Measurements from ENCODE around the gene DUSP23.

DUSP23 gene
- 4.6 to 16.2 (median 7.9) reads per million in 3 experiments for total RNA-seq

DNA sequence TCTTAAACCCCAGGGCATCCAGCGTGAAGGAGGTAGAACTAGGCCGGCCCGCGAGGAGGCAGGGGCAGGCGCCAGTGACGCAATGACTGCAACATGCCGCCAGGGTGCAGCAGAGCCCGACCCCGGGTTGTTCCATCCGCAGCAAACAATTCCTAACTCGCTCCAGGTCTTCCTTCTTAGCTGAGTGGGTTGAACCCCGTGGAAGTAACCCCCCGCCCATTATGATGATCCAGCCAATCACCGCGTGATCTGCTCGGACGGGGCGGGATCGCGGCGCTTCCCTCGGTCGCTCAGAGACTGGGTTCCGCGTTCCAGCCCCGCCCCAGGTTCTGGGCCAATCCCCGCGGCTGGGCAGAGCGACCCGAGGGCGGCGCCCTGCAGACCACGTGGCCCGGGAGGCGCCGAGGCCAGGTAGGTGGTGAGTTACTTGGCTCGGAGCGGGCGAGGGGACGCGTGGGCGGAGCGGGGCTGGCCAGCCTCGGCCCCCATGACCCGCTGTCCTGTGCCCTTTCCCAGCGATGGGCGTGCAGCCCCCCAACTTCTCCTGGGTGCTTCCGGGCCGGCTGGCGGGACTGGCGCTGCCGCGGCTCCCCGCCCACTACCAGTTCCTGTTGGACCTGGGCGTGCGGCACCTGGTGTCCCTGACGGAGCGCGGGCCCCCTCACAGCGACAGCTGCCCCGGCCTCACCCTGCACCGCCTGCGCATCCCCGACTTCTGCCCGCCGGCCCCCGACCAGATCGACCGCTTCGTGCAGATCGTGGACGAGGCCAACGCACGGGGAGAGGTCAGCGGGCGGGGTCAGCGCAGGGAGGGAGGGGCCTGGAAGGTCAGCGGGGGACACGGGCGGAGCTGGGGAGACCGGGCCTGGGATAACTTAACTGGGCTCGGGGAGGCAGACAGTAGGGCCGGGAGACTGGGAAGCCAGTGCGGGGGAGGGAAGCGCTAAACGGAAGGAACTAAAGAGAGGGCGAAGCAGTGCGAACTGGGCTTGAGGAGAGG, at the start of gene DUSP23:
DUSP23 (plus strand) TSS at position 380 of the 1,000 bp plus-strand sequence; CDS start at position 519, 139 bp downstream.
- DNase-seq = peak; percentile 96

DNA sequence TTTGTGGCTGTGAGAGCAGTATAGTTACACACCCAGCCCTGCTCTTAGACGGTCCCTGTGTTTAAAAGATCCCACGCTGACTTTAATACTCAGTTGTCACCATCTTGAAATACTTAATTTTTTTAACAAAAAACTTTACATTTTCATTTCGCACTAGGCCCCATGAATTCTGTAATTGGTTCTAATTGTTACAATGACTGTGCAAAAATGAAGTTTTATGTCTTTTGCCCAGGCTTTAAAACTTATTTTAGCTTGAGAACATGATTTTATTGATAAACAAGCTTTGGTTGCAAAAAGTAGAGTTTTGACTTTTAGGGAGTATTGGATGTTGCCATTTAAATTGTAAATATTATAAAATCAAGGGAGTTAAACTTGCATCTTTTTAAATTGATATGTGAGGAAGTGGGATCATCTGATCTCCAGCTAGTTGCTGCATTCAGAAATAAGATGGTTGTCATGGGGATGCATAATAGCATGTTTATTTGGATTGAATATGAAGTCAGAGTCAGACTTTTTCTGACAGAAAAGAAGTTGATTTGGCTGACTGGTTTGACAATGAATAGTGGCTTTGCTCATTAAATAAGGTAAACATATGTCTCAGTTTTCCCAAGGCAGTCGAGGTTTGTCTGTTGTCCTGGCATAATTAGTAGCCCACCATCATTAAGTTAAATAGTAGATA, 43.4 kb upstream of the DUSP23 start:
- DNase-seq = no peak

DNA sequence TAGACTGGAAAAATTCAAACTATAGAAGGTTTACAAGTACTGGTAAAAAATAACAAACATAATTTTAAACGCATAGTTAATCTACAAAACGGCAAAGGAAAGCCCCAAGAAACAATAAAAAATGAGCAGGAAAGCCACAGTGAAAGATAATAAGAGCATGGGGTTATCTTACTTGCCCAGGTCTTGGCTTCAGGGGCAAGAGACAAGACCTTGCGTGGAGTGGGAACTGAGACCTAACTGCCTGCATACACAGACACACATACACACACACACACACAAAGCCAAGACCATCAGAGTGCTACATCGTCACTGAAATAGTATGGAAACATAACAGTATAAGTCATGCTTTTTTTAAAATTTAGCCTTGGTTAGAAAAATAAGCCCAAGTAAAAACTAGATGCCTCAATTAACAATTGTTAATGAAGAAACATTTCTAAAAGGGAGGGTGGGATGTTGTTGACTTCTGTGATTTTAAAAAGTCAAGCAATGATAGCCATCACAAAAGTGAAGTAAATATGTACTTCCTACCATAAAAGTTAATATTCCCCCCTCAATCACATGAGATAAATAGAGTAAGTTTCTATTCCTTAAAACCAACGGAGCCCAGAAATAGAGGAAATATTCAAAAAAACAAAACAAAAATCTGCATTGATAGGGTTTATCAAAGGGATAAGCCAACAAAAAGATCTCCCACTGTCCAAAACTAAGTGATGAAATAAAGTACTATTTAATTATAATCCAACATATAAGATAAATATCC, 36.9 kb upstream of the DUSP23 start:
- no peak for DNase-seq

DNA sequence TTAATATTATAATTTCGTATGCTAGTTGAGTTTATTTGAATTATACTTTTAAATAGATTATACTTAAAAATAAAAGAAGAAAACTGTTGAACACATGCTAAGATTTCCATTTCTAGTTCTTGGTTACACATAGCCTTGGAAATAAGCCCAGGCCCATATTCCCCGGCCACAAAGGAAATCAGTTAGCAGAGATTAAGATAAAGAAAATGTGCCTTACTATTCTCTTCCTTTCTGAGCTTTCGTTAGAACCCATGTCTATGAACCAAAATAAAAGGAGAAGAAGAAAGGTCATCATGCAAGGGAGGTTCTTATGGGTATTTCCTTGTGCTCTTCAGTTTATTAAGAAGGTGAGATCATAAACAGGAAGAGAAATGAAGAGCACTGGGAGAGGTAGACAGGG, 34.1 kb upstream of the DUSP23 start:
- no peak for DNase-seq

DNA sequence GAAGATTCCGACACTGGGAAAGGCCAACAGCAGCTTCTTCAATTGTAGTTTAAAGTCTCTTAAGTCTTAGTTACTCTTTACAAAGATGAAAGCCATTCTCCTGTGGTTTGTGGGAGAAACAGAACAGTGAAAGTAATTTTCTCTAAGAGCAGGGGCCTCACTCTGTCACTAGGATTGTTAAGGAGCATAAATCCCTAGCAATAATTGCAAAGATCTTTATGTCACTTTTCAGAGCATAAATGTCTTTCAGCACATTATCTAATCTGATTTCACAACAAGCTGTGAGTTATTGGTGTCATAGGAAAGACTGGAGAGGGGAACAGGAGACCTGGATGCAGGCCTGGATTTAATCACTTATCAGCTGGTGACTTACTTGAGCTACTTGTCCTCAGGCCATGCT, 32.4 kb upstream of the DUSP23 start:
- no peak for DNase-seq

DNA sequence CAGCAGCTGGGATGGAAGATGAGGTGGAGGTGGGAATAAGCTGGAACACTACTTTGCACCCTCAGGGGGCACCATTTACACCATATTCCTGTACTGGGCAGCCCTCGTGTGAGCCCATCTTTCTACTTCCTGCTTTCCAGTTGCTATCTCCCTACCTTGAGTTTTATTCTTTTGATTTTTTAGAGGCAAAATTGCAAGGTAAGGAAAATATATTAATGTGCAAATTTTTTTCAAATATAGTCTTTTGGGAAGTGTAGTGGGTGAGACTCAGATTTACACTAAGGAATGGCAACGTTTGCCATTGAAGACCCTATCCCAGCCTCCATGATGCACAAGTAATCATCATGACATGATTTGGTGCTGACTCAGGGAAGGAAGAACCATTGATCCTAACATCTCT, 31.1 kb upstream of the DUSP23 start:
- DNase-seq = no peak

DNA sequence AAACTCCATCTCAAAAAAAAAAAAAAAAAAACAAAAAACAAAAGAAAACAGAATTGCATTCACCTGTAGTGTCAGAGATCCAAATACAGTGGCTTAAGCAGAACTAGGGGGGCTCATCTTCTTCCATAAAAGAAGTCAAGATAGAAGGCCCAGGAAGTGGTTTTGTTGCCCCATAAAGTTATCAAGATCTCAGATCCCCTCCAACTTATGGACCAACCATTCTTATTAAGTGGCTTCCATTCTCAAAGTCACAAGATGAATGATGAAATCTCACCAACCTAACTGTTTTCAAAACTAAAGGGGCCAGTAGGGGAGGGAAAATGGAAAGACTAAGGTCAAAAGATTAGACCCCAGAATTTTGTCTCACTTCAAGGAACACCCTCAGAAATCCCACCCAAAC, 30.1 kb upstream of the DUSP23 start:
- no peak for DNase-seq

DNA sequence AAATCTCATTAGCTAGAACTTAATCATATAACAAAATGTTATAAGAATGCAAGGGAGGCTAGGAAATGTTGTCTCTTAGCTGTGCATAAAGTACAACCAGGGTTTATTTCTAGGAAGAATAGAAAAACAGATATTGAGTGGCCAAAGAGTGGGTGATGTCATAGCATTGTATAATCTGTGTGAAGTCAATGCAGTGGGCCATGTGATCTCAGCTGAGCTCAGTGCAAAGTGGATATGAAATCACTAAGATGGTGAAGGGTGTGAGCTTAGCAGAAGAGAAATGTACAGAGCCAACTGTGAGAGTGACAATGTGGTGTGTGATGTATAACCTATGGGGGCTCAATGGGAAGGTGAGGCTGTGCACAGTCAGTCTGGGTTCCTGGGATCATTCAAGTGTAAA, 29.7 kb upstream of the DUSP23 start:
- no peak for DNase-seq

DNA sequence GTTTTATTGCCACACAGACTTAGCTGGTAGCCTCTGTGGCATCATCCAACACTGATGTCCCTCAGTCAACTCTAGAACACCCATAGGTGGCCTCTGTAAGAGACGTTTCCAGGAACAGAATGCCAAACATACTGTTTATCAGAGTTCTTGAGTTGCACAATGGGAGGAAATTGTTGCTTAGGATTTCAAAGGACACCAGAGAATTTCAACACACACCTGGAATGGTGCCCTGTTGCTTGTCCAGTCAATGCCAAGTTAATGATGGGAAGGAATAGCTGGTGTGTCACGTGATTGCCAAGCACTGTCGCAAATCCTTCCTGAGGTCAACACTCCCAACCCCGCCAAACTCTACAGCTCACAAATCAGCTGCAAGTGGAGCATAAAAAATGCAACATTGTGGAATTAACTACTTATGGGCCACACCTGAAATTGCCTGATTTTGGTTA, 28.6 kb upstream of the DUSP23 start:
- no peak for DNase-seq

DNA sequence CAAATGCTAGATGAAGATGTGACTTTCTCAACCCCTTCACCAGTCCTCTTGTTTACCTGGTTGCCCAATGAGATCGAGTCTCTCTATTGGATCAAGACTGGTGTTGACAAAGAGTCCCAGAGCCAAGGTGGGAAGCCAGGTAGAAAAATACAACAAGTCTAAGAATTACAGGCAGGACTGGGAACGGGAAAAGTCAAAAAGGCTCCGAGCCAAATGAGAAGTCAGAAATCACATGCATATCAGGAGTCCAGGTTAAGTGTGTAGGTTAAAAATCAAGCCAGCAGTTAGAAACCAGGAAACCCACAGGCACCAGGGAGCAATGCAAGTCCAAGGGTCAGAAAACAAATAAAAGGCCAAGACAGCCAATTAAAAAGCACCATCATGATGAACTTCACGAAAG, 27.4 kb upstream of the DUSP23 start:
- DNase-seq = no peak

DNA sequence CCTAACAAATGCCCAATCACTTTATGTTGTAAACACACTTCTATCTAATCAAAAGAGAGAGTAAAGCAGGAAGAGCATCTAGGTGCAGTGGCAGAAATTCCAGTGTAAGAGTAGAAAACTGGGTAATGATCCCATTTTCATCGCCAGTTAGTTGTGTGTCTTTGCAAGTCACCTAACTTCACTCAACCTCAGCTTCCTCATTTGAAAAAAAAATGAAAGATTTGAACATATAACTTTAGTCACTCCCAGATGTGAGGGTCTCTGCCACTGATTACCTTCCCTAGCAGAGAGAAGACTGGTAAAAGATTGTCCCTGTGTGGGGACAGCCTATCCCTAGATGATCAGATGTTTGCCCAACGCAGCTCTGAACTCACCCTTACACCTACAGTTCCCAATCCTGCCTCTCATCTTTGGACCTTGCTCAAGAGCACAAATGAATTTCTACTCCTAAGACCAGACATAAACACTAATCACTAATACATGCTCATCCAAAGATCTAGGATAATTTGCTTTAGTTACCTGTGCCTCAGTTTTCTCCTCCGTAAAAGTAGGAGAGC, 25.2 kb upstream of the DUSP23 start:
- no peak for DNase-seq

DNA sequence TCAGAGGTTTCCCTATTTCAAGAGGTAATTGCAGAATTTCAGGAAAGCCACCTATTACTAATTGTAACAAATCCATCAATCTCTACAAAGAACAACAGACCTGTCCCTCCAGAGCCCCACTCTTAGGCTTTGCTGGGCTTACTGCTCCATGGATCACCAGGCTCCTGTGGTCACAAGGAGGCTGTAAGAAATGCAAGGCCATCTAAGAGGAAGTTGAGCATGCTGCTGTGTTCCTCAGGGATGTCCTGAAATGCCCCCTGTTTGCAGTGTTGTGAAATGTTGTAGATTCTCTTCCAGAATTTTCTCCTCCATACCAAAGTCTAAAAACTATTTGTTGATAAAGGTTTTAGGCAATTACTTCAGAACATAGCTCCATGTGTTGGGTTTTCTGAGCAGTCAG, 24.4 kb upstream of the DUSP23 start:
- no peak for DNase-seq

DNA sequence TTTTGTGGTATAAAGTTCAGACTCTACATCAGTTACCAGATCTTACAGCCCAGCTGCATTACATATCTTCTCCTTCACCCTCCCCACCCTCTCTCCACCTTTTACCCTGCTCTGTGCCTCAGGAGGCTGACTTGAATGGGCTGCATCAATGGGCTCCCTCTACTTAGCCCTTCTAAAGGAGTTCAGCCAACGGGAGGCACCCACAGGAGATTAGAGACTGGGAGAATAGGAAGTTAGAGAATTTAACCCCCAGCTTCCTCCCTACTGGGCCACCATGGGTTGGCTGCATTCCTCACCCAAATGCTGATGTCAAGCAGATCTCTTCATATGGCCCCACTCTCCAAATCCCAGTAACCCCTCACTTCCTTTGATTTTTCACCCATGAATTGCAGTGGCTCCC, 17.1 kb upstream of the DUSP23 start:
- no peak for DNase-seq

DNA sequence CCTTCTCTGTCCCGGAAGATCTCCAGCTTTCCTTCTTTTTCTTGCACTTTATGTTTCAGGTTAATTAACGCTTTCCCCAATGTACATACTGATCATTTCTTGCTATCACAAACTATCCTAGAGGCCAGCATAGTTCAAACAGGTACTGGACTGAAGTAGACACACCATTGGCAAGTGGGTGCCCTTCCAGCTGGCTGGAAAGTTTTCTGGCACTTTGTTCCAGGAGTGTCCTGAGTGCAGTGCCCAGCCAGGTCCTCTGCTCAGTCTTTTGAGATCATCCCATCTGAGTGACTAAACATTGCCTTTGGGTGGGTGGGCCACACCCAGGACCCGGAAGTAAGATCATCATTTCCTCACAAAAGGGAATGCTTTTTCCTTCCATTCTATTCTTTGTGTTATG, 15.0 kb upstream of the DUSP23 start:
- DNase-seq = no peak

DNA sequence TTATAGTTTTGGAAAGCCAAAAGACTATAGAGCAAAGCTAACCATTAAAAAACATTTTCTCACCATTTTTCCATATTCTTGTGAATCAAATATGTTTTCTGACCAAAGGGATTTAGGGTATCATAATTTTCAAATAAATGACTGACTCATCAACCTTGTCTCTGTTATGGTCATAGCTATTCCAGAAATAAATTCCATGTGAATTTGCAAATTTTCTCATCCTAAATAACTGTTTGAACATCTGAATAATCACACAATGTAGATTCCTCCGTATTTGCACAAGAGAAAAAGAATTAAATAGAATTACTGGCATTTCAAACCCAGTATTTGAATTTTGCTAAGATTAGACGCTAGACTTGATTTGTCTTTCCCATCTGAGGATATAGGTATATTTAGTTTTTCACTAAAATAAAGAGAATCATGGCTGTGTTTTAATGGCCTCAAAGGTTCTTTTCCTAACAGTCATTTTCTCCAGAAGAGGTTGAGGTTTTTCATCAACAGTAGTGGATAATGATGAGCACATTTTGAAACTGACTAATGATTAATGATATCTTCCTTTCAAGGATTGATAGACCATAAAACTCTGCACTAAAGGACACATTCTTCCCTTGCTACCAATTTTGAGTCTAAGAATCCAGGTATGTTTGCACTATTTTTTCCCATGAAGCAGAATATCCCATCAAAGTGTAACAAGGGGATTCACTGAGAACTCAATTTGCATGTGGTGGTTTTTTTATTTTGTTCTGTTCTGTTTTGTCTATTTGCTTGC, 9.5 kb upstream of the DUSP23 start:
- DNase-seq = no peak

DNA sequence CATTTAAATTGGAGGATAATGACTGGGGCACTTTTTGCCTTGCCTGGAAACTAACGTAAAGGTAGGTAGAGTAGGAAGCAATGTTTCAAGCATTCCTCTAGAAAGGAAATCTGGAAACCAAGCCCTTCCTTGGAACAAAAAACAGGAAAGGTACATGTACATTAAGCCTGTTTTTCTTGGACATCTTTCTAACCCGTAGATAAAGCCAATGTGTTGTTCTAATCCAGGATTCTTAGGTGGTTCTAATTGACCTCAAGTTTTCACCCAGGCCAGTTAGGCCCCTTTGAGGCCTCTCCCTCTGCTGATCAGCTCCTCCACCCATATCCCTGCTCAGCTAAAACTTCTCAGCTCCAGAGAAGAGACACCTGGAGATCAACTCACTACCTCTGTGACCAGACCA, 6.3 kb upstream of the DUSP23 start:
- no peak for DNase-seq

DNA sequence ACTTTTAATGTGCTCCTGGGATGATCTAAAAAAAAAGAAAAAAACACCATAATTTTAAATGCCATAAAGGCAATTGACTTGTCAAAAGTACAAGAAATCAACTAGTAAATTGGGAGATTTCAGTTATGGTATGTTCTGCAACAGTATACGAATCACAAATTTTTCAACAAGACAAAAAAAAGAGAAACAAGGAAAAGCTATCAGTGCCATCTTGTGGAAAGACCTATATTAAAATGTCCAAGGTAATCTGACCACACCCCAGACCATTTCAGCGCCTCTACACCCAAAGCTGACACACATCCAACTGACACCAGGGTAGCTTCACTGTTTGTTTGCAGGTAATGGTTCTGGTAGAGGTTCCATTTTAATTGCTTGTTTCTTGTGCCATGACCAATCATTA, 5.0 kb upstream of the DUSP23 start:
- DNase-seq = no peak

DNA sequence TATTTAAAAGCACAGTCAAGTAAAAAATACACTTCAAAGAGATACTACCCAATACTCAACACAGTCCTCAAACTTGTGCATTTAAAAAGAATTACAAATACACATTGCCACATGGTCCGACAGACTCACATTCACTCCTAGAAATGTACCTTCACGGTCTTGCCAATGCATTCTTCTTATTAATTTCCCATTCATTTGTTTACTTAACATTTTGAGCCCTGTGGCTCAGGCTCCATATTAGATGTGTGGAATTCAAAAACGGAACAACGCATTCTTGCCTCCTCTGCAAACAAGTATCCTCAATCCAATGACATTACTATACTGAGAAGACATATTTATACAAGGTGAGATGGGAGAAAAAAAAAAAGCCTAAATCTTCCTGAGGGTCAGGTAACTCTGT, 2.5 kb upstream of the DUSP23 start:
- no peak for DNase-seq

DNA sequence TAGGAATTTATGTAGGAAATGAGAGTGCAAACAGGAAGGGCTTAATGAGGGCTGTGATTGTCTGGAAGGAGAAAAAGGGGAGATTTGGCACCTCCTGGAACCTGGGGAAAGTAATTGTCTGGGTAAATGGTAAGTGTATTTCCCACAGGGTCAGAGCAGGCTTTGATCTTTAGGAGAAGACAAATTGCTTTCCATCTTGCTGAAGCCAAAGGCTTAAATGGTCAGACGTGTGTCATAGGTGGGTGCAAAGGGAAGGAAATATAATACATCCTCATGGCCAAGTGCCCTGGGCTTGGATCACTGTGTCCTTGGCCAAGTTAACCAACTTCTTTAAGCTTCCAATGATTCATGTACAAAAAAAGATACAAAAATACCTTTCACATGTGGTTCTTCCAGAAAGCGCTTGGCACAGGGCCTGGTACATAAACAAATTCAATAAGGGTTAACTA, 1.3 kb upstream of the DUSP23 start:
- DNase-seq = no peak

DNA sequence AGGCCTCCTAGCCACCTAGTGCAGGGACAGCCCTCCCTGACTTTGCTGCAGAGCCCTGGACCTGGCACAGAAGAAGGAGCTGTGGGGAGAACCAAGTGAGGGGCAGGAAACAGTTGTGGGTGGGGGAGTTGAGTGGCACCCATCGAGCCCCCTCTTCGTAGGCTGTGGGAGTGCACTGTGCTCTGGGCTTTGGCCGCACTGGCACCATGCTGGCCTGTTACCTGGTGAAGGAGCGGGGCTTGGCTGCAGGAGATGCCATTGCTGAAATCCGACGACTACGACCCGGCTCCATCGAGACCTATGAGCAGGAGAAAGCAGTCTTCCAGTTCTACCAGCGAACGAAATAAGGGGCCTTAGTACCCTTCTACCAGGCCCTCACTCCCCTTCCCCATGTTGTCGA, 1.2 kb downstream of the DUSP23 start:
- DNase-seq = no peak

DNA sequence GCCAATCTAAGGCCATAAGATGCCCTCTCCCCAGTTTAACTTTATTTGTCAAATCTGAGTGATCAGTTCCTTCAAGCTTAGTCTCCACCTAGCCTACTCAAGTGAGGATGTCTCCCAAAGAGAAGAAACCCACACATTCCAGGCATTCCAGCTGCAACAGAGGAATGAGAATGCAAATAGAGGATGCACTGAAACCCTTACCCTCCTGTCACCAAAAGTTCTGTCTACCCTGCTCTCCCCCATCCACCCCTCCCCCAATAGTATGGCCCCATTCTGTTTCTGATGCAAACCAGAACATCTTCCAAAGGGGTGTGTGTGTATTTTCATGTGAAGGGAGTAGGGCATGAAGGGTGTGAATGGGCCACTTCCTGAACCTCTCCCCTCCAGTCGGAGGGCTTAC, 3.0 kb downstream of the DUSP23 start:
- no peak for DNase-seq

DNA sequence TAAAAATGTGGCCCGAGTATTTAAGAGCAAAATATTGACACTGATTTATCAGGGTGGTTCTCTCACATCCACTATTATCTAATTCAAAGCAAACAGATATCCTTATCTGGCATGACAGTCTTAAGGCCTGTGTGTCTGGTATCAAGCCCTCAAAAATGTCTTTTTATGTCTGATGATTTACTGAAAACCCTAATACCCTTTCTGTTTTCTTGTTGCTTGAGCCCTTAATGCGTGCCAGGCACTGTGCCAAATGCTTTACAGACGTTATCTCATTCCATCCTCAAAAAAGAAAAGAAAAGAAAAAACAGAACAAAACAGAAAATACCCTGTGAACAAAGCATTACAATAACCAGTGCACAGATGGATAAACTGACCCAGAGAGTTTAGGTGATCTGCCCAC, 5.7 kb downstream of the DUSP23 start:
- no peak for DNase-seq

All from central memory CD4-positive, alpha-beta T cell (primary cell).